Stimulated activated CD8-positive, alpha-beta memory T cell treated with anti-CD3 and anti-CD28 coated beads, Interleukin-7, amount 100 ng/mL, for 24 hours (primary cell): ENCODE measurements around the gene ITIH6.

Experiments used
- DNase-seq: peaks from one replicate; pipeline ENCODE4 v3.0.0-alpha.2; 2020; ENCODE audit warnings: low read depth

The ITIH6 gene

DNA sequence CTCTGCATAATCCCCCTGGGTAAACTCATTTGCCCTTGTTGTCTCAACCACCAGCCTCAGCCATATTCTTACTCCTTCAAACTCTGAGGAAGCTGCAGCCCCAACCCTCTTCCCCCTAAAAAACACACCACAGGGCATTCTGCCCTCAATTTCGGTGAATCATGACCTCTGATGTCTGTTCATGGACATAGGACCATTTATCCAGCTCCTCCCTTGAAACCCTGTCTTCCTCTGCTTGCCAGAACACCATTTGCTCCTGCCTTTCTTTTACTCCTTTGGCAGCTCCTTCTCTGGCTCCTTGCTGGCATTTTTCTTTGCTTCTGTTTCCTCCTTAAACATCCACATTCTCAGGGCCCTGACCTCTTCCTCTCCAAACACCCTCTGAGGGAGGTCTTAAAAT lies 87.1 kb downstream of the ITIH6 start:
- no peak for DNase-seq

DNA sequence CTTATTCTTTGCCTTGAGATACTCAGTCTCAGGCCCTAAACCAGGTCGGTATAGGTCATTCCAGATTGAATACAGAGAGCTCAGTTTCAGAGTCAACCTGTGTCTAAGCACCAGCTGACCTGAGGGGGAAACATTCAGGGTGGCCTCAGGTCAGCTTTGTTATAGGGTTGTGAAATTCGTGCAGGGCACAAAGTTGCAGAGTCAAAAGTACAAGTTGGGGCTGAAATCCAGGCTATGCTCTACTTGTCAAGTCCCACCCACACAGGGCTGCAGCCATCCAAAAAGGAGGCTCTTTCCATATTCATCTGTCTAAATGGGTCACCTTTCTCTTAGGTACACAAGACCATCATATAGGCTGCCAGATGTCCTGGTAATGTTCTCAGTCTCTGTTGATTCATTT lies 89.7 kb downstream of the ITIH6 start:
- DNase-seq, result no peak
